Tibial nerve (tissue), 4 donors: Measurements from ENCODE around the gene AMFR. TPM values are rescaled to one million over a fixed set of nuclear protein-coding genes. Genes with fewer than 3 reads are reported as not detected.

Source experiments
- DNase-seq, 2 donors: peaks; one replicate each; pipeline ENCODE4 v3.0.0-alpha.2; 2019; ENCODE audit warnings: low spot score in 2 of 2
- H3K27ac ChIP-seq, 4 donors: fragments of 200-600 bp; sonication (generic) in 3 of 4; one replicate each; pipeline ENCODE4 v1.5.1; 2017 to 2019; ENCODE audit warnings: mild to moderate bottlenecking in 1 of 4
- H3K27me3 ChIP-seq, 2 donors: fragments of 200-600 bp; sonication (generic) in 1 of 2; one replicate each; pipeline versions ENCODE4 v1.5.1 to v1.6.0; 2017 to 2019
- H3K36me3 ChIP-seq, 3 donors: fragments of 200-600 bp; sonication (generic); one replicate each; pipeline ENCODE4 v1.5.1; 2018 to 2019
- H3K4me1 ChIP-seq, 4 donors: fragments of 200-600 bp; sonication (generic) in 3 of 4; one replicate each; pipeline ENCODE4 v1.5.1; 2017 to 2019
- H3K4me3 ChIP-seq, 4 donors: fragments of 200-600 bp; sonication (generic) in 3 of 4; one replicate each; pipeline ENCODE4 v1.5.1; 2017 to 2019; ENCODE audit warnings: mild to moderate bottlenecking in 1 of 4, moderate library complexity in 1 of 4
- H3K9me3 ChIP-seq, 4 donors: fragments of 200-600 bp; sonication (generic) in 3 of 4; one replicate each; pipeline ENCODE4 v1.5.1; 2017 to 2019
- EP300 ChIP-seq, 2 donors: sonication (generic); formaldehyde crosslinking; IDR thresholded peaks; one replicate each; pipeline ENCODE4 v1.6.1; 2017; ENCODE audit warnings: antibody characterized with exemption in 2 of 2, mild to moderate bottlenecking in 1 of 2
- POLR2A ChIP-seq, 2 donors: fragments of 450-650 bp; IDR thresholded peaks; one replicate each; pipeline ENCODE4 v1.6.1; 2017; ENCODE audit warnings: antibody characterized with exemption in 2 of 2, mild to moderate bottlenecking in 2 of 2, moderate library complexity in 2 of 2
- WGBS, 2 donors: methylation state at CpG; one replicate each; pipeline ENCODE4 v1.1.5; 2018; 5-methylcytosine and 5-hydroxymethylcytosine counted together
- total RNA-seq, 4 donors: library from RNA; depleted of rRNA; stranded (reverse); fragments of >200 nt; gene quantifications; one replicate each; pipeline ENCODE4 v1.1.0, GENCODE V29; 2016
- TF ChIP-seq, protein P1 (sequence below), 5 experiments: fragments of 200-600 bp in 3 of 5; fragments of 450-650 bp in 2 of 5; sonication (generic) in 3 of 5; IDR thresholded peaks; one replicate each; pipeline ENCODE4 v1.5.1; 2016 to 2019; ENCODE audit warnings: antibody characterized with exemption in 5 of 5, mild to moderate bottlenecking in 3 of 5, moderate library complexity in 2 of 5

Gene AMFR
- total RNA-seq, 4 donors from 2014 or later = 263 to 334 (median 292) TPM

DNA sequence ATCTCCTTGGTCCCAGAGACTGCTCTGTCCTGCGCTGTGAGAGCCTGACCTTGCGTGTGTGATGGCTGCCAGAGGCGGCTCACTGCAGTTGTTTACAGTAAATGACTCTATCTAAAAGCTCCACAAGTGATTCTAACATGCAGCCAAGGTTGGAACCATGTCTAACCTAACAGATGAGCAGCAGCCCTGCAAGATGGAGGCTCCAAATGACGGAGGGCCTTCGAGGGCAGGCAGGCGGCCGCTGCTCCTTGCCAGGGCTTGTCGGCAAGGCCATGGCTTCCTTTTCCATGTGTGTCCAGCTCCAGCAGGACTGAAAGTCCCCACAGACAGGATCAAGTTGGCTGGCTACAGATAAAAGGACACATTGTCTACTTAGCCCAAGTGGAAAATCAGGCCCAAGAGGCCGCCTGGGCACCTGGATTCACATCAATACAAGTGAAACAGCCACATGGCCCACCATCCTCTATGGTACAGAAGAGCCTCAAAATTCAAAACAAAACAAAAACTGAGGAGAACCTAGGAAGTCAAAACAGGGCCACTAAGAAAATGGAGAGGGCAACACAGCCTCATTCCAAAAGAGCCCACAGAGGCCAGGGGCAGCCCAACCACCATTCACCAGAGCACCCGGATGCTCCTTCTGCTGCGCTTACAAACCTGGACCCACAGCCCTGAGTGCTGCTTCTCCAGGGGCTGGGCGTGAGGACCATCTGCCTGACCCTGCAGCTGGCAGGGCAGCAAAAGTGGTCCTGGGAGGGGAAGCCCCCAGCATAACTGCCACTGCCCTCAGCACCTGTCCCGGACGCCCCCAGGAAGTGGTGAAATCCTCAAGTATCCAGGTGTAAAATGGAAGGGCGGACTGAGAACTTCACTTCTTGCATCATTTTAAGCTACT is 65.0 kb downstream of the AMFR start:
- peak in 1 of 2 donors; percentile 12 for DNase-seq
- WGBS, 2 donors = 94 to 98% methylated on average over 15 of the region's 15 CpGs
- TF ChIP-seq EP300 (IDR thresholded peaks at IDR 0.05) (no peak), POLR2A (IDR thresholded peaks at IDR 0.05) (no peak)
- TF ChIP-seq, protein P1, sequence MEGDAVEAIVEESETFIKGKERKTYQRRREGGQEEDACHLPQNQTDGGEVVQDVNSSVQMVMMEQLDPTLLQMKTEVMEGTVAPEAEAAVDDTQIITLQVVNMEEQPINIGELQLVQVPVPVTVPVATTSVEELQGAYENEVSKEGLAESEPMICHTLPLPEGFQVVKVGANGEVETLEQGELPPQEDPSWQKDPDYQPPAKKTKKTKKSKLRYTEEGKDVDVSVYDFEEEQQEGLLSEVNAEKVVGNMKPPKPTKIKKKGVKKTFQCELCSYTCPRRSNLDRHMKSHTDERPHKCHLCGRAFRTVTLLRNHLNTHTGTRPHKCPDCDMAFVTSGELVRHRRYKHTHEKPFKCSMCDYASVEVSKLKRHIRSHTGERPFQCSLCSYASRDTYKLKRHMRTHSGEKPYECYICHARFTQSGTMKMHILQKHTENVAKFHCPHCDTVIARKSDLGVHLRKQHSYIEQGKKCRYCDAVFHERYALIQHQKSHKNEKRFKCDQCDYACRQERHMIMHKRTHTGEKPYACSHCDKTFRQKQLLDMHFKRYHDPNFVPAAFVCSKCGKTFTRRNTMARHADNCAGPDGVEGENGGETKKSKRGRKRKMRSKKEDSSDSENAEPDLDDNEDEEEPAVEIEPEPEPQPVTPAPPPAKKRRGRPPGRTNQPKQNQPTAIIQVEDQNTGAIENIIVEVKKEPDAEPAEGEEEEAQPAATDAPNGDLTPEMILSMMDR (IDR thresholded peaks at IDR 0.05) = no peak
- Histone ChIP-seq H3K4me3 (no peak overlapping the region), H3K4me1 (peaks cover 0 to 19% (median 5%) of the 10 kb centered on the region in 4 donors), H3K27ac (no peak overlapping the region), H3K36me3 (peaks cover 0 to 46% (median 13%) of the 10 kb centered on the region in 3 donors), H3K27me3 (no peaks in the 10 kb centered on the region), H3K9me3 (no peaks in the 10 kb centered on the region)

DNA sequence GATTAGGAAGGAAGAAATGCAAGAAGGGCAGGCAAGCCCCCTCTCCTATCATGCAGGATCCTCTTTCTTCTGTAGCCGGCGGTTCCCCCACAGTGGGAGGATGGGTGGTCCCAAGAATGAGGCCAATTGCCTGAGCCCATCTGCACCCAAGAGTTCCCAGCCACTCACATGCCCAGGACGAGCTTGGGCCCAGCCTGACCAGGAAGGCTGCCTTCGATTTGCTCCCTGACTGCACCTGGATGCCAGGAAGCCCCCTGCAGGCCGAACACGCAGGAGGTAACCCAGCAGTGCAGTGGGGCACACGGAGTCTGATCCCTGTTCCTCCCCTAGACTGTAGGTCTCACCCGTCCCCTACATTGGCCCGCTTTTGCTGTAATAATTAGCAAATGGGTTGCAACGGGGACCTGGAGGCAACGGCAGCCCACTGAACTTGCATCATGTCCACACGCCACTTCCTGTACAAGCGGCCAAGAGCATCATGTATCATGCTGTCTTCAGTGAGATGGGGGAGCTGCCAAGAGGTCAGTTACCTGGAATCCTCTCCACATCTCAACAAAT is 67.5 kb downstream of the AMFR start:
- Histone ChIP-seq H3K27ac (peak overlapping the region in 3 of 4 donors; percentile 6 to 71 (median 30)), H3K36me3 (peaks cover 0 to 21% (median 5%) of the 10 kb centered on the region in 3 donors), H3K27me3 (no peaks in the 10 kb centered on the region), H3K9me3 (no peaks in the 10 kb centered on the region), H3K4me1 (peaks cover 0 to 19% (median 5%) of the 10 kb centered on the region in 4 donors), H3K4me3 (no peak overlapping the region)
- WGBS, 2 donors = 92 to 94% methylated on average over 12 to 13 of the region's 13 CpGs
- DNase-seq = peak in 1 of 2 donors; percentile 5
- TF ChIP-seq POLR2A (IDR thresholded peaks at IDR 0.05) (no peak), EP300 (IDR thresholded peaks at IDR 0.05) (no peak)
- TF ChIP-seq, protein P1 (IDR thresholded peaks at IDR 0.05) = no peak

DNA sequence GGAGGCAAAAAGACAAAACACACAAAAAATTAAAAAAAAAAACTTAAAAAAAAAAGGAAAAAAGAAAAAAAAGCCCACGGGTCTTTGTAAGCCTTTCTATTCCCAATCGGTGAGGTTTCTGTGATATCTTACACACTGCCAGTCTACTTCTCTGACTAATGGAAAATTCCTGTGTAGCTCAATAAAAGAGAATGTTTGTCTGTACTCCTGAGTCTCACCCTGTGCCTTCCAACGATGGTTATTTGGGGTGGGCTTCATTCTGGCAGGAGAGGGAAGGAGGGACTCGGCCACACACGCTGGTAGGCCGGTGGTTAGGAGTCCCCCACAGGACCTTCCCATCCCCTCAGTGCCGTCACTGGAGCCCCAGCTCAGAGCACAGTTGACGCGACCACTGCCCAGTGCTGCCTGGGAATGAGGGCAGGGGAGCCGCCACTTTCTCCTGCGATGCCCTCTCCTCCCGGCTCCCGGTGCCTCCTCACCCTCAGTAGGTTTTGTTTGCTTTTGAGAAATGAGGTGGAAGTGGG is 68.0 kb downstream of the AMFR start:
- Histone ChIP-seq H3K27ac (peak overlapping the region in 3 of 4 donors; percentile 6 to 71 (median 30)), H3K27me3 (no peaks in the 10 kb centered on the region), H3K9me3 (no peaks in the 10 kb centered on the region), H3K4me3 (peak overlapping the region; percentile 29 to 52 (median 42)), H3K36me3 (peaks cover 0 to 15% (median under 1%) of the 10 kb centered on the region in 3 donors), H3K4me1 (peaks cover 0 to 19% (median 5%) of the 10 kb centered on the region in 4 donors)
- DNase-seq = peak in 1 of 2 donors; percentile 11
- WGBS, 2 donors = 43 to 52% methylated on average over 13 of the region's 13 CpGs
- TF ChIP-seq POLR2A (IDR thresholded peaks at IDR 0.05) = no peak
- TF ChIP-seq, protein P1 (IDR thresholded peaks at IDR 0.05) = no peak
- no peak for TF ChIP-seq EP300 (IDR thresholded peaks at IDR 0.05)

DNA sequence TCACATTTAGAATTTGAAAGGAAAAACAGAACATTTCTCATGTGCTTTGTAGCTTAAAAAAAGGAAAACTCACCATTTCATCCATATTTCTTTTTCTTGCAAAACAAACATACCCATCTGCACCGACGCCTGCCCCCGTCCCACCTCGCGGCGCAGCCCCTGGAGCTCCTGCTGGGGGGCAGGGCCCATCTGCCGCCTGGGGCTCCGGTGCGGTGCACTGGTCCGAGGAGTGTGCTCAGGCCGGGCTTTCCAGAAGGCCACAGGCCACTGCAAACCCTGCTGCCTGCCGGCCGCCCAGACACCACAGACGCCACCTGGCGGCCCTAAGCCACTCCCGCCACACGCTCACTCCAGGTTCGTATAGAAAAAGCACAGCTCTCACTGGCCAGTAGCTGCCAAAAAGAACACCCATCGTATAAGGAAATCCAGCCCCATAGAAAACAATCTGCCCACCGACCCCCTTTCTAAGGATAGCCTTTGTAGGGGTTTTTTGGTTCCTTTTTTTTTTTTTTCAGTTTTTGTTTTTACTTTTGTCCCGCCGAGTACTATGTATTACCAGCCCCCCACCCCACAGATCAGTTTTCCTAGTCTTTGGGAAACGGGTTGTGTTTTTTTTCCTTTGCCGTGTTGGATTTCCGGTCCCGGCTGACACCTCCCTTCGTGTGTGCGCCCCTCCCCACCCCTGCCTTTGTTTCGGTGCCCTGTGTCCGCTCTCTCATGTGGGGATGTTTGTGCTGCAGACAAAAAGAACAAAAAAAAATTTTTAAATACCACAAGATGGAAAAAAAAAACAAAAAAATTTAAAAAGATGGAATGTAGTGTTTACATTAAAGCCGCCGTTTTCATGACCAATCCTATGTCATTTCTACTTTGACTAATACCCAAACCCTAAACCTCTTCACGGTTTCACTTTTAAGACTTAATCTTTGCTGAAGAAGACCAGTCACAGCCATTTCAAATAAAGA is 68.8 kb downstream of the AMFR start:
- Histone ChIP-seq H3K27me3 (no peaks in the 10 kb centered on the region), H3K9me3 (no peaks in the 10 kb centered on the region), H3K4me1 (peaks cover 0 to 19% (median 5%) of the 10 kb centered on the region in 4 donors), H3K36me3 (peaks cover 0 to 11% (median 0%) of the 10 kb centered on the region in 3 donors), H3K27ac (peak overlapping the region in 2 of 4 donors; percentile 30 to 71), H3K4me3 (peak overlapping the region; percentile 29 to 52 (median 42))
- DNase-seq = peak; percentile 67 to 76
- 2% methylated on average over 30 to 32 of the region's 33 CpGs for WGBS, 2 donors
- TF ChIP-seq POLR2A (IDR thresholded peaks at IDR 0.05) (no peak), EP300 (IDR thresholded peaks at IDR 0.05) (peak in 1 of 2 donors; percentile 24)
- TF ChIP-seq, protein P1 (IDR thresholded peaks at IDR 0.05) = peak; percentile 72 to 93 (median 85)
